Measurements from ENCODE around the gene SRBD1. TPM values are rescaled to one million over a fixed set of nuclear protein-coding genes. Genes with fewer than 3 reads are reported as not detected.

The SRBD1 gene
- total RNA-seq, 1 experiment from 2014 or later = 22.8 TPM

- Mint-ChIP-seq H3K27me3 (ENCODE audit: low read depth) (no peaks in the 10 kb centered on the region), H3K4me3 (no peak overlapping the region), H3K27ac (no peak overlapping the region), H3K9me3 (peaks cover 4% of the 10 kb centered on the region), H3K36me3 (peaks cover 5% of the 10 kb centered on the region), H3K4me1 (no peaks in the 10 kb centered on the region; the same call in 1 of the 2 replicates)
- DNase-seq (ENCODE audit: low spot score) (no peak), ATAC-seq (no peak)
- ChIA-PET CTCF (no interaction called here), POLR2A (no interaction called here)
- TF ChIP-seq ZNF121 (CRISPR knock-in tag; IDR thresholded peaks at IDR 0.05) (no peak), ZNF532 (CRISPR knock-in tag; IDR thresholded peaks at IDR 0.05; ENCODE audit: borderline replicate concordance) (no peak), IRF2 (CRISPR knock-in tag; IDR thresholded peaks at IDR 0.05; ENCODE audit: borderline replicate concordance, low read depth) (no peak), MAX (CRISPR knock-in tag; IDR thresholded peaks at IDR 0.05) (no peak), ZBTB21 (CRISPR knock-in tag; IDR thresholded peaks at IDR 0.05; ENCODE audit: borderline replicate concordance) (no peak), ATF1 (CRISPR knock-in tag; IDR thresholded peaks at IDR 0.05) (no peak), ZNF423 (CRISPR knock-in tag; IDR thresholded peaks at IDR 0.05) (no peak), NFYB (CRISPR knock-in tag; conservative IDR thresholded peaks at IDR 0.05; ENCODE audit: low read depth) (no peak), ZNF317 (CRISPR knock-in tag; IDR thresholded peaks at IDR 0.05; ENCODE audit: borderline replicate concordance, low read depth) (no peak), ETV6 (CRISPR knock-in tag; IDR thresholded peaks at IDR 0.05) (no peak)
These were observed 87.1 kb downstream of the SRBD1 start for GRCh38 chr2:45524016-45524415.

- Mint-ChIP-seq H3K4me3 (no peak overlapping the region), H3K4me1 (no peaks in the 10 kb centered on the region; the same call in none of the 2 replicates), H3K9me3 (no peaks in the 10 kb centered on the region), H3K36me3 (no peaks in the 10 kb centered on the region), H3K27me3 (ENCODE audit: low read depth) (no peaks in the 10 kb centered on the region), H3K27ac (no peak overlapping the region)
- POLR2A ChIA-PET = no interaction called here
- CTCF ChIA-PET = interaction anchor here (0.7 kb wide), 2 partner anchors 23 to 93 kb away, joined by 4 to 5 read pairs; no protein-coding TSS in a partner anchor
- ATAC-seq = no peak
- no peak for TF ChIP-seq AFF4 (CRISPR knock-in tag; IDR thresholded peaks at IDR 0.05; ENCODE audit: borderline replicate concordance)
- TF ChIP-seq ZMAT4 (CRISPR knock-in tag; IDR thresholded peaks at IDR 0.05) = no peak
- no peak for TF ChIP-seq CTCF (IDR thresholded peaks at IDR 0.05)
- TF ChIP-seq SMAD3 (CRISPR knock-in tag; IDR thresholded peaks at IDR 0.05; ENCODE audit: borderline replicate concordance) = no peak
- no peak for TF ChIP-seq TCF7 (CRISPR knock-in tag; IDR thresholded peaks at IDR 0.05; ENCODE audit: low read depth)
- TF ChIP-seq ZNF317 (CRISPR knock-in tag; IDR thresholded peaks at IDR 0.05; ENCODE audit: borderline replicate concordance, low read depth) = no peak
- no peak for TF ChIP-seq ZBTB43 (CRISPR knock-in tag; IDR thresholded peaks at IDR 0.05)
- no peak for TF ChIP-seq IRF1 (CRISPR knock-in tag; IDR thresholded peaks at IDR 0.05)
- no peak for TF ChIP-seq FOXP4 (CRISPR knock-in tag; IDR thresholded peaks at IDR 0.05)
- no peak for DNase-seq (ENCODE audit: low spot score)
These were observed 92.5 kb downstream of the SRBD1 start for GRCh38 chr2:45518546-45518945.

Data from WTC11 (cell line).